Astrocyte (in vitro differentiated cells and primary cell): Measurements from ENCODE around the gene NTN4.

Experiments
- EZH2 ChIP-seq: IDR thresholded peaks from 2 replicates; pipeline ENCODE4 v1.6.1; 2012; ENCODE audit warnings: mild to moderate bottlenecking, low read length, inconsistent platforms; ENCODE audit not compliant: insufficient read depth
- TF ChIP-seq, protein P1 (sequence below): IDR thresholded peaks from 2 replicates; pipeline ENCODE4 v1.5.1; 2011; ENCODE audit warnings: low read depth, mild to moderate bottlenecking, inconsistent platforms, low read length, moderate library complexity; ENCODE audit not compliant: insufficient read depth

GRCh38 chr12:95724767-95725166, 65.8 kb downstream of the NTN4 start:
- TF ChIP-seq, protein P1, sequence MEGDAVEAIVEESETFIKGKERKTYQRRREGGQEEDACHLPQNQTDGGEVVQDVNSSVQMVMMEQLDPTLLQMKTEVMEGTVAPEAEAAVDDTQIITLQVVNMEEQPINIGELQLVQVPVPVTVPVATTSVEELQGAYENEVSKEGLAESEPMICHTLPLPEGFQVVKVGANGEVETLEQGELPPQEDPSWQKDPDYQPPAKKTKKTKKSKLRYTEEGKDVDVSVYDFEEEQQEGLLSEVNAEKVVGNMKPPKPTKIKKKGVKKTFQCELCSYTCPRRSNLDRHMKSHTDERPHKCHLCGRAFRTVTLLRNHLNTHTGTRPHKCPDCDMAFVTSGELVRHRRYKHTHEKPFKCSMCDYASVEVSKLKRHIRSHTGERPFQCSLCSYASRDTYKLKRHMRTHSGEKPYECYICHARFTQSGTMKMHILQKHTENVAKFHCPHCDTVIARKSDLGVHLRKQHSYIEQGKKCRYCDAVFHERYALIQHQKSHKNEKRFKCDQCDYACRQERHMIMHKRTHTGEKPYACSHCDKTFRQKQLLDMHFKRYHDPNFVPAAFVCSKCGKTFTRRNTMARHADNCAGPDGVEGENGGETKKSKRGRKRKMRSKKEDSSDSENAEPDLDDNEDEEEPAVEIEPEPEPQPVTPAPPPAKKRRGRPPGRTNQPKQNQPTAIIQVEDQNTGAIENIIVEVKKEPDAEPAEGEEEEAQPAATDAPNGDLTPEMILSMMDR = no peak
- no peak for TF ChIP-seq EZH2
